Lower lobe of right lung (tissue), 2 donors: ENCODE data around the gene GNAT2. TPM values are rescaled to one million over a fixed set of nuclear protein-coding genes. Genes with fewer than 3 reads are reported as not detected.
A peak's percentile ranks its signal among the peaks of the same experiment; 100 is the strongest.

Experiments
- ATAC-seq, 2 donors: fragments of 200-7000 bp; cut with Tn5 transposase; one replicate each; pipeline ENCODE4 v1.9.1; 2020 to 2022; ENCODE audit warnings: mild to moderate bottlenecking in 2 of 2, moderate library complexity in 2 of 2
- DNase-seq: peaks from one replicate; pipeline ENCODE4 v3.0.0-alpha.2; 2020
- H3K27ac ChIP-seq: fragments of 200-600 bp; one replicate; pipeline ENCODE4 v1.8.0; 2022
- H3K27me3 ChIP-seq: fragments of 200-600 bp; one replicate; pipeline ENCODE4 v1.8.0; 2022; ENCODE audit warnings: low read depth
- H3K36me3 ChIP-seq: fragments of 200-600 bp; one replicate; pipeline ENCODE4 v1.8.0; 2022; ENCODE audit warnings: mild to moderate bottlenecking
- H3K4me1 ChIP-seq: fragments of 200-600 bp; one replicate; pipeline ENCODE4 v1.8.0; 2022
- H3K4me3 ChIP-seq: fragments of 200-600 bp; one replicate; pipeline ENCODE4 v1.8.0; 2022; ENCODE audit warnings: mild to moderate bottlenecking
- H3K9me3 ChIP-seq: fragments of 200-600 bp; one replicate; pipeline ENCODE4 v1.8.0; 2022
- intact Hi-C: fragments of 100-400 bp; cut with DNase I; formaldehyde crosslinking; loops from one replicate; pipeline ENCODE4 v1.11.0; 2022
- total RNA-seq: library from RNA; stranded (reverse); fragmentation: NEBNext Ultra II Directional; extraction: Animal tissue kit (Norgen Biotek cat#: 25700); gene quantifications from one replicate; pipeline ENCODE4 v1.2.1, GENCODE V29; 2021
- TF ChIP-seq, protein P1 (sequence below): fragments of 200-600 bp; IDR thresholded peaks from one replicate; pipeline ENCODE4 v1.8.0; 2022; ENCODE audit warnings: antibody characterized with exemption, mild to moderate bottlenecking
- donor health status: DM: no; HTN: yes; CAD: no; lungs with severe emphysema.

GNAT2 gene
- total RNA-seq, 1 donor from 2014 or later = not detected

DNA sequence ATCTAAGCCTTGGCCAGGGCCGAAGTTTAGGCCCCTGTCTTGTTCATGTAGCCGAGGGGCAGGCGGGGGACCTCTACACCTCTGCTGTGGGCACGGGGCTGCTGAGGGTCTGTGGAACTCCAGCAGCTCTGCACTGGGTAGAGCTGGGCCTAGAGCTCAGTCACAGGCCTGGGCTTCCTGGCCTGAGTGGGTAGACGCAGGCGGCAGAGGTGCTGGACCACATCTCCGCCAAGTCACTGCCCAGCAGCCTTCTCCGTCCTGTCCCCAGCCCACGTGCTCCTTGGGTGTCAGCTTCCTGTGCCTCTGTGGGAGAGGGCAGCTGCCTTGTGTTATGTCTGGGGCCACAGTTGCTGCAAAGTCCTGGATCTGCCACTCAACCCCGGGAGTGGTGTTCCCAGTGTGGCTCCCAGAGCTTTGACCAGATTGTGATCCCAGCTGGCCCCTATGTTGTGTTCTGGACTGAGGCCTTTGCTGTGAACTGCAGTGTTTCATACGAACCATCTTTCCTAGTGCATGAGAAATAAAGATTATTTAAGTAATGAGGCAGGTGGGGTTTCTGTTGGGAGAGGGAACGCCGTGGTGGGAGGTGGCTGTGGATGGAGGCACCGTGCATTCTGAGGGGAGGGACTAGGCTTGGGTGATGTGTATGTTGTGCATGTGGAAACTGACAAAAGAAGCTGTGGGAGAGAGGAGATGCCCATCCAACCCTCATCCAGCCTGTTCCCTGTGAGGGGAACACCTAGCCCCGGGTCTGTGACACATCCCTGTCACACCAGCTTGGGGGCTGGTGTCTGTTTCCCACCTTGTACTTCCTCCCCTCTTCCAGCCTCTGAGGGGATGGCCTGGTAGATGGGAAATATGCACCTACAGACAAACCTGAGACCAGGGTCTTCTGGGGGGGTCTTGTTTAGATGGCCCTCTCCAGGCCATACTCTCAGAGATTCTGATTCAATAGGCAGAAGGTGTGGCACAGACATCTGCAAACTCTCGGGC, 12.4 kb upstream of the GNAT2 start:
- no peak overlapping the region for H3K4me3 ChIP-seq
- no peak overlapping the region for H3K27ac ChIP-seq
- TF ChIP-seq, protein P1, sequence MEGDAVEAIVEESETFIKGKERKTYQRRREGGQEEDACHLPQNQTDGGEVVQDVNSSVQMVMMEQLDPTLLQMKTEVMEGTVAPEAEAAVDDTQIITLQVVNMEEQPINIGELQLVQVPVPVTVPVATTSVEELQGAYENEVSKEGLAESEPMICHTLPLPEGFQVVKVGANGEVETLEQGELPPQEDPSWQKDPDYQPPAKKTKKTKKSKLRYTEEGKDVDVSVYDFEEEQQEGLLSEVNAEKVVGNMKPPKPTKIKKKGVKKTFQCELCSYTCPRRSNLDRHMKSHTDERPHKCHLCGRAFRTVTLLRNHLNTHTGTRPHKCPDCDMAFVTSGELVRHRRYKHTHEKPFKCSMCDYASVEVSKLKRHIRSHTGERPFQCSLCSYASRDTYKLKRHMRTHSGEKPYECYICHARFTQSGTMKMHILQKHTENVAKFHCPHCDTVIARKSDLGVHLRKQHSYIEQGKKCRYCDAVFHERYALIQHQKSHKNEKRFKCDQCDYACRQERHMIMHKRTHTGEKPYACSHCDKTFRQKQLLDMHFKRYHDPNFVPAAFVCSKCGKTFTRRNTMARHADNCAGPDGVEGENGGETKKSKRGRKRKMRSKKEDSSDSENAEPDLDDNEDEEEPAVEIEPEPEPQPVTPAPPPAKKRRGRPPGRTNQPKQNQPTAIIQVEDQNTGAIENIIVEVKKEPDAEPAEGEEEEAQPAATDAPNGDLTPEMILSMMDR = no peak
- H3K9me3 ChIP-seq = no peaks in the 10 kb centered on the region
- H3K27me3 ChIP-seq = no peaks in the 10 kb centered on the region
- DNase-seq (no peak), ATAC-seq (no peak)
- intact Hi-C loops = loop anchor here (10.0 kb wide), 1 partner anchor 87 kb away; the partner anchor contains the start of gene GNAI3
- peaks cover 43% of the 10 kb centered on the region for H3K36me3 ChIP-seq
- H3K4me1 ChIP-seq = peaks cover 5% of the 10 kb centered on the region

GRCh38 chr1:109630898-109631512, 11.6 kb upstream of the GNAT2 start:
- no peaks in the 10 kb centered on the region for H3K9me3 ChIP-seq
- H3K36me3 ChIP-seq = peaks cover 51% of the 10 kb centered on the region

GRCh38 chr1:109630081-109630897, 10.9 kb upstream of the GNAT2 start:
- Histone ChIP-seq H3K4me1 (peaks cover 5% of the 10 kb centered on the region), H3K27ac (no peak overlapping the region), H3K36me3 (peaks cover 51% of the 10 kb centered on the region), H3K27me3 (no peaks in the 10 kb centered on the region), H3K9me3 (no peaks in the 10 kb centered on the region), H3K4me3 (no peak overlapping the region)
- TF ChIP-seq, protein P1 = peak; percentile 31
- ATAC-seq (peak in 1 of 2 donors; percentile 9), DNase-seq (no peak)
- intact Hi-C loops = loop anchor here (10.0 kb wide), 1 partner anchor 85 kb away; the partner anchor contains the start of gene GNAI3

More at GRCh38 chr1:109630898-109631512, 11.6 kb upstream of the GNAT2 start:
- Histone ChIP-seq H3K4me3 (no peak overlapping the region), H3K27me3 (no peaks in the 10 kb centered on the region), H3K27ac (no peak overlapping the region), H3K4me1 (peaks cover 5% of the 10 kb centered on the region)
- no peak for ATAC-seq
- DNase-seq = no peak
- TF ChIP-seq, protein P1 = no peak
- intact Hi-C loops = loop anchor here (10.0 kb wide), 1 partner anchor 86 kb away; the partner anchor contains the start of gene GNAI3

- Histone ChIP-seq H3K27me3 (no peaks in the 10 kb centered on the region), H3K9me3 (no peaks in the 10 kb centered on the region), H3K4me1 (peaks cover 7% of the 10 kb centered on the region), H3K27ac (no peak overlapping the region), H3K36me3 (peaks cover 51% of the 10 kb centered on the region), H3K4me3 (no peak overlapping the region)
- ATAC-seq (no peak), DNase-seq (no peak)
- intact Hi-C loops = loop anchor here (10.0 kb wide), 1 partner anchor 85 kb away; the partner anchor contains the start of gene GNAI3
- TF ChIP-seq, protein P1 = no peak
Measured at GRCh38 chr1:109629372-109630030, 10.1 kb upstream of the GNAT2 start.
